ENCODE results near the gene RBM33. TPM values are rescaled to one million over a fixed set of nuclear protein-coding genes. Genes with fewer than 3 reads are reported as not detected.
A peak's percentile ranks its signal among the peaks of the same experiment; 100 is the strongest.

The RBM33 gene
- total and polyA plus RNA-seq, 2 of the 13 experiments (the other 11 are each of a cell fraction or from before 2014, with no cell fraction given) = 12.4 to 28.9 TPM

GRCh38 chr7:155815332-155816191, 171.1 kb downstream of the RBM33 start (continued):
- no peak for TF ChIP-seq DMTF1 (CRISPR knock-in tag; IDR thresholded peaks at IDR 0.05)
- TF ChIP-seq ZNF775 (CRISPR knock-in tag; IDR thresholded peaks at IDR 0.05; ENCODE audit: borderline replicate concordance) = no peak
- peak; percentile 29; the same call in 1 of the 2 replicates for TF ChIP-seq ZNF788 (CRISPR knock-in tag; IDR thresholded peaks at IDR 0.05; ENCODE audit: borderline replicate concordance)
- 0 out of 2 replicates have a peak, but pooled peaks have one; percentile 19 for TF ChIP-seq ZNF772 (CRISPR knock-in tag; IDR thresholded peaks at IDR 0.05)
- 0 out of 2 replicates have a peak, but pooled peaks have one; percentile 28 for TF ChIP-seq ZMYM4 (CRISPR knock-in tag; IDR thresholded peaks at IDR 0.05)
- TF ChIP-seq KAT2B (IDR thresholded peaks at IDR 0.05; ENCODE audit: borderline replicate concordance, low read depth, low read length) = no peak
- TF ChIP-seq SMAD3 (CRISPR knock-in tag; IDR thresholded peaks at IDR 0.05) = no peak
- no peak for TF ChIP-seq HDAC1 (CRISPR knock-in tag; IDR thresholded peaks at IDR 0.05)
- TF ChIP-seq NCOA1 (CRISPR knock-in tag; IDR thresholded peaks at IDR 0.05) = no peak
- TF ChIP-seq SNAPC4 (CRISPR knock-in tag; IDR thresholded peaks at IDR 0.05) = no peak
- no peak for TF ChIP-seq ZSCAN20 (CRISPR knock-in tag; IDR thresholded peaks at IDR 0.05; ENCODE audit: borderline replicate concordance)
- TF ChIP-seq BCL3 (CRISPR knock-in tag; IDR thresholded peaks at IDR 0.05) = no peak
- TF ChIP-seq ZFX (CRISPR knock-in tag; IDR thresholded peaks at IDR 0.05; ENCODE audit: low read depth) = peak; percentile 24; the same call in 1 of the 2 replicates
- TF ChIP-seq TOE1 (CRISPR knock-in tag; IDR thresholded peaks at IDR 0.05) = no peak
- no peak for TF ChIP-seq PPARG (CRISPR knock-in tag; conservative IDR thresholded peaks at IDR 0.05)
- TF ChIP-seq SOX5 (CRISPR knock-in tag; IDR thresholded peaks at IDR 0.05; ENCODE audit: borderline replicate concordance) = no peak
- no peak for TF ChIP-seq BRCA1 (CRISPR knock-in tag; IDR thresholded peaks at IDR 0.05)
